Measurements from ENCODE around the gene TMEM37. TPM values are rescaled to one million over a fixed set of nuclear protein-coding genes. Genes with fewer than 3 reads are reported as not detected.

Gene TMEM37
- total and polyA plus RNA-seq, 2 of the 13 experiments (the other 11 are each of a cell fraction or from before 2014, with no cell fraction given), result 37.7 to 115 TPM

DNA sequence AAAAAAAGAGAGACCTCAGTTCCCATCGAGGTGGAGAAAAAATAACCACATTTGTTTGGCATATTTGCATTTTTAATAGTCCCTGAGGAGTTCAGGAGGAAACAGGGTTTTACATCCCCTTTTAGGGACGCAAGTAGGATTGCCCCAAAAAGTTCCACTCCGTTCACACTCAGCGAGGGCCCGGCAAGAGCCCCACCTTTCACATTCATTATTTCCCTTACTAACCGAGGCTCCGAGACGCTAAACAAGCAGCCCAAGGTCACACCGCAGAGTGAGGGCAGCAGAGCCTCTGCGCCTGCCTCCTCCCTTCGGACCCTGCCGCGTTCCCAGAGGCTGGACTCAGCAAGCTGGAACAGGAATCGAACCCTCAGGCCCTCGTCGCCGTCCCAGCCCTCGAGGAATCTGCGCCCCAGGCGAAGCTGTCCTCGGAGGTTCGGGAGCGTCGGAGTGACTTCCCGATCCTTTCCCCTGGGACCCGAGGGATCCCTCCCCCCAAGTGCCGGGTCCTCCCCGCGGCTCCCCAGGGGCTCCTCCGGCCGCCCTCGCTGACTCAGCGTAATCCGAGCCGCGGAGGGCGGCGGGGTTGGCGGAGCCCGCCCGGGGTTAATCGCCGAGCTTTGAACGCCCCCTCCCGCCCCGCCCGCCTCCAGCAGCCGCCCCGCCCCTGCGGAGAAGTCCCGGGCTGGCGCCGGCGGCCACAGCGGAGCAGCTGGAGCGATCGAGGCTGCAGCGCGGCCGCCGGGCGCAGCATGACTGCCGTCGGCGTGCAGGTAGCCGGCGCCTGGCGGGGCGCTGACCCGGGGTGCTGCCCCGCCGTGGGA lies at the start of gene TMEM37 (continued):
- TF ChIP-seq, protein P1, sequence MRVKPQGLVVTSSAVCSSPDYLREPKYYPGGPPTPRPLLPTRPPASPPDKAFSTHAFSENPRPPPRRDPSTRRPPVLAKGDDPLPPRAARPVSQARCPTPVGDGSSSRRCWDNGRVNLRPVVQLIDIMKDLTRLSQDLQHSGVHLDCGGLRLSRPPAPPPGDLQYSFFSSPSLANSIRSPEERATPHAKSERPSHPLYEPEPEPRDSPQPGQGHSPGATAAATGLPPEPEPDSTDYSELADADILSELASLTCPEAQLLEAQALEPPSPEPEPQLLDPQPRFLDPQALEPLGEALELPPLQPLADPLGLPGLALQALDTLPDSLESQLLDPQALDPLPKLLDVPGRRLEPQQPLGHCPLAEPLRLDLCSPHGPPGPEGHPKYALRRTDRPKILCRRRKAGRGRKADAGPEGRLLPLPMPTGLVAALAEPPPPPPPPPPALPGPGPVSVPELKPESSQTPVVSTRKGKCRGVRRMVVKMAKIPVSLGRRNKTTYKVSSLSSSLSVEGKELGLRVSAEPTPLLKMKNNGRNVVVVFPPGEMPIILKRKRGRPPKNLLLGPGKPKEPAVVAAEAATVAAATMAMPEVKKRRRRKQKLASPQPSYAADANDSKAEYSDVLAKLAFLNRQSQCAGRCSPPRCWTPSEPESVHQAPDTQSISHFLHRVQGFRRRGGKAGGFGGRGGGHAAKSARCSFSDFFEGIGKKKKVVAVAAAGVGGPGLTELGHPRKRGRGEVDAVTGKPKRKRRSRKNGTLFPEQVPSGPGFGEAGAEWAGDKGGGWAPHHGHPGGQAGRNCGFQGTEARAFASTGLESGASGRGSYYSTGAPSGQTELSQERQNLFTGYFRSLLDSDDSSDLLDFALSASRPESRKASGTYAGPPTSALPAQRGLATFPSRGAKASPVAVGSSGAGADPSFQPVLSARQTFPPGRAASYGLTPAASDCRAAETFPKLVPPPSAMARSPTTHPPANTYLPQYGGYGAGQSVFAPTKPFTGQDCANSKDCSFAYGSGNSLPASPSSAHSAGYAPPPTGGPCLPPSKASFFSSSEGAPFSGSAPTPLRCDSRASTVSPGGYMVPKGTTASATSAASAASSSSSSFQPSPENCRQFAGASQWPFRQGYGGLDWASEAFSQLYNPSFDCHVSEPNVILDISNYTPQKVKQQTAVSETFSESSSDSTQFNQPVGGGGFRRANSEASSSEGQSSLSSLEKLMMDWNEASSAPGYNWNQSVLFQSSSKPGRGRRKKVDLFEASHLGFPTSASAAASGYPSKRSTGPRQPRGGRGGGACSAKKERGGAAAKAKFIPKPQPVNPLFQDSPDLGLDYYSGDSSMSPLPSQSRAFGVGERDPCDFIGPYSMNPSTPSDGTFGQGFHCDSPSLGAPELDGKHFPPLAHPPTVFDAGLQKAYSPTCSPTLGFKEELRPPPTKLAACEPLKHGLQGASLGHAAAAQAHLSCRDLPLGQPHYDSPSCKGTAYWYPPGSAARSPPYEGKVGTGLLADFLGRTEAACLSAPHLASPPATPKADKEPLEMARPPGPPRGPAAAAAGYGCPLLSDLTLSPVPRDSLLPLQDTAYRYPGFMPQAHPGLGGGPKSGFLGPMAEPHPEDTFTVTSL (CRISPR knock-in tag; IDR thresholded peaks at IDR 0.05; ENCODE audit: borderline replicate concordance), result peak; percentile 48; the same call in 1 of the 2 replicates
- no peak for TF ChIP-seq ZNF382 (CRISPR knock-in tag; IDR thresholded peaks at IDR 0.05; ENCODE audit: borderline replicate concordance)
- no peak for TF ChIP-seq ZNF496 (CRISPR knock-in tag; IDR thresholded peaks at IDR 0.05; ENCODE audit: insufficient replicate concordance)
- TF ChIP-seq ZNF790 (CRISPR knock-in tag; IDR thresholded peaks at IDR 0.05; ENCODE audit: borderline replicate concordance), result no peak; the same call in 1 of the 2 replicates
- TF ChIP-seq, protein P2, sequence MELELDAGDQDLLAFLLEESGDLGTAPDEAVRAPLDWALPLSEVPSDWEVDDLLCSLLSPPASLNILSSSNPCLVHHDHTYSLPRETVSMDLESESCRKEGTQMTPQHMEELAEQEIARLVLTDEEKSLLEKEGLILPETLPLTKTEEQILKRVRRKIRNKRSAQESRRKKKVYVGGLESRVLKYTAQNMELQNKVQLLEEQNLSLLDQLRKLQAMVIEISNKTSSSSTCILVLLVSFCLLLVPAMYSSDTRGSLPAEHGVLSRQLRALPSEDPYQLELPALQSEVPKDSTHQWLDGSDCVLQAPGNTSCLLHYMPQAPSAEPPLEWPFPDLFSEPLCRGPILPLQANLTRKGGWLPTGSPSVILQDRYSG (CRISPR knock-in tag; IDR thresholded peaks at IDR 0.05), result no peak
- TF ChIP-seq ZNF768 (CRISPR knock-in tag; IDR thresholded peaks at IDR 0.05), result peak; percentile 99
- no peak for TF ChIP-seq RELA (CRISPR knock-in tag; IDR thresholded peaks at IDR 0.05)
- no peak for TF ChIP-seq SMC3 (IDR thresholded peaks at IDR 0.05; ENCODE audit: low read length)
- TF ChIP-seq ZBTB1 (CRISPR knock-in tag; IDR thresholded peaks at IDR 0.05; ENCODE audit: borderline replicate concordance), result no peak
- no peak; the same call in 1 of the 2 replicates for TF ChIP-seq ZNF841 (CRISPR knock-in tag; IDR thresholded peaks at IDR 0.05; ENCODE audit: borderline replicate concordance)
- peak; percentile 71 for TF ChIP-seq POLR2G (IDR thresholded peaks at IDR 0.05; ENCODE audit: low read depth, low read length)
- TF ChIP-seq, protein P3, sequence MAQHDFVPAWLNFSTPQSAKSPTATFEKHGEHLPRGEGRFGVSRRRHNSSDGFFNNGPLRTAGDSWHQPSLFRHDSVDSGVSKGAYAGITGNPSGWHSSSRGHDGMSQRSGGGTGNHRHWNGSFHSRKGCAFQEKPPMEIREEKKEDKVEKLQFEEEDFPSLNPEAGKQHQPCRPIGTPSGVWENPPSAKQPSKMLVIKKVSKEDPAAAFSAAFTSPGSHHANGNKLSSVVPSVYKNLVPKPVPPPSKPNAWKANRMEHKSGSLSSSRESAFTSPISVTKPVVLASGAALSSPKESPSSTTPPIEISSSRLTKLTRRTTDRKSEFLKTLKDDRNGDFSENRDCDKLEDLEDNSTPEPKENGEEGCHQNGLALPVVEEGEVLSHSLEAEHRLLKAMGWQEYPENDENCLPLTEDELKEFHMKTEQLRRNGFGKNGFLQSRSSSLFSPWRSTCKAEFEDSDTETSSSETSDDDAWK (CRISPR knock-in tag; IDR thresholded peaks at IDR 0.05), result no peak
- 0 out of 2 replicates have a peak, but pooled peaks have one; percentile 14 for TF ChIP-seq RAD21 (CRISPR knock-in tag; IDR thresholded peaks at IDR 0.05)
- TF ChIP-seq HNF4A (CRISPR knock-in tag; IDR thresholded peaks at IDR 0.05), result peak; percentile 76
- no peak for TF ChIP-seq DNMT3B (CRISPR knock-in tag; conservative IDR thresholded peaks at IDR 0.05)
- no peak for TF ChIP-seq RNF2 (conservative IDR thresholded peaks at IDR 0.05; ENCODE audit: low read depth)
- TF ChIP-seq ZNF749 (CRISPR knock-in tag; IDR thresholded peaks at IDR 0.05; ENCODE audit: borderline replicate concordance), result no peak; the same call in 1 of the 2 replicates
- no peak; the same call in none of the 2 replicates for TF ChIP-seq ARNTL (CRISPR knock-in tag; IDR thresholded peaks at IDR 0.05)
- TF ChIP-seq GABPA (IDR thresholded peaks at IDR 0.05; ENCODE audit: low read depth, low read length), result no peak
- TF ChIP-seq GABPA (CRISPR knock-in tag; IDR thresholded peaks at IDR 0.05; ENCODE audit: low read depth), result no peak
- no peak; the same call in 1 of the 2 replicates for TF ChIP-seq BORCS8-MEF2B (CRISPR knock-in tag; IDR thresholded peaks at IDR 0.05)
- peak; percentile 92 for TF ChIP-seq ZSCAN21 (CRISPR knock-in tag; IDR thresholded peaks at IDR 0.05; ENCODE audit: borderline replicate concordance)
- peak; percentile 87 for TF ChIP-seq RXRB (CRISPR knock-in tag; IDR thresholded peaks at IDR 0.05; ENCODE audit: borderline replicate concordance)

Measured in HepG2 (cell line).